ENCODE data around the gene TNFRSF25.
A peak's percentile ranks its signal among the peaks of the same experiment; 100 is the strongest.
"Not testable (repeated sequence)": the region's sequence is repeated elsewhere in the genome, so short reads cannot be mapped to it uniquely, and the experiment has no call there.

The TNFRSF25 gene

DNA sequence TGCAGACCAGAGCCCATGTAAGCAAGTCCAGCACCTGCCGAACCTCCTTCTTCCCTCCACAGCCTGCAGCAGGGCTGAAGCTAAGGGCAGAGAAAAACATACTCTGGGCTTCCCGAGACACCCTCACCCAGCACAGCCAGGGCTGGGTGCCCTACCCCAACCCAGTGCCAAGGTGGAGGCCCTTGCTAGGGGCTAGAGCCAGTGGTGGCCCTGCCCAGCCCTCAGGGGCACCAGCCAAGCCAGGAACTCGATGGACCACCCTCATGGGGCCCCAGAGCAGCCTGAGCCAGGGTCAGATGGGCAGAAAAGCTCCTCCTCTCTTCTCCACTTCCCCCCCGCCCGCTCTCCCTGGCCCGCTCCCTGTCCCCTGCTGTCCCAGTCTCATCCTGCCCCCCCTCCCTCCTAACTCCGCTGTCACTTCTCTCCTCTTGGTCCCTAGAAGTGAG lies 15.9 kb downstream of the TNFRSF25 start:
- no peak for DNase-seq

DNA sequence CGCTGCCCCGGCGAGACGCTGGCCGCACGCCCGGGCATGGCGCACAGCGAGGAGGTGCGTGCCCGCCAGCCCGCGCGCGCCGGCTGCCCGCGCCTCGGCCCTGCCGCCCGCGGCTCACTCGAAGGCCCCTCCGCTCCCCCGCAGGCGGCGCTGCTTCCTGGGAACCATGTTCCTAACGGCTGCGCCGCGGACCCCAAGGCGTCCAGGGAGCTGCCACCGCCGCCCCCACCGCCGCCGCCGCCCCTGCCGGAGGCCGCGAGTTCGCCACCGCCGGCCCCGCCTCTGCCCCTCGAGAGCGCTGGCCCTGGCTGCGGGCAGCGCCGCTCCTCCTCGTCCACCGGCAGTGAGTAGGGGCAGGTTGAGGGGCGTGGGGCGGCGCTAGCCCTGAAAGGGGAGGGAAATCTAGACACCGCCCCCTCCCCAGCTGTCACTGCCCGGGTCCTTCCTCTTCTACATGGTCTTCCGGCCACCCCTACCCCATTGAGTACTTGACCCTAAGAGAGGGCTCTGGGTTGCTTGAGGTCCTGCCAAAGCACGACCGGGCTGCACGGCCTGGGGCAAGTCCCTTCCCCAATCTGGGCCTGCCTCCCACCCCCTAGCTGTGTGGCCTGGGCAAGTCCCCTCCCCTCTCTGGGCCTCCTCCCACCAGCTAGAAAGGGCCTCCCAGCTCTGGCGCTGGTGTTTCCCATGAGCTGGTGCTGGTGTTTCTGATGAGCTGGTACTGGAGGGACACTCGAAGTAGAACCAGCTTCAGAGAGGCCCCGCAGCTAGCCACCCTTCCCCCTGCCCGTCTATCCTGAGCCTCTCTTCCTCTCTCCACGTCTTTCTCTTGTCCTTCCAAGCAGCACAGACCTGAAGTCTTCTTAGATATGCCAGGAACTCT lies 17.0 kb downstream of the TNFRSF25 start:
- DNase-seq = peak; percentile 78

DNA sequence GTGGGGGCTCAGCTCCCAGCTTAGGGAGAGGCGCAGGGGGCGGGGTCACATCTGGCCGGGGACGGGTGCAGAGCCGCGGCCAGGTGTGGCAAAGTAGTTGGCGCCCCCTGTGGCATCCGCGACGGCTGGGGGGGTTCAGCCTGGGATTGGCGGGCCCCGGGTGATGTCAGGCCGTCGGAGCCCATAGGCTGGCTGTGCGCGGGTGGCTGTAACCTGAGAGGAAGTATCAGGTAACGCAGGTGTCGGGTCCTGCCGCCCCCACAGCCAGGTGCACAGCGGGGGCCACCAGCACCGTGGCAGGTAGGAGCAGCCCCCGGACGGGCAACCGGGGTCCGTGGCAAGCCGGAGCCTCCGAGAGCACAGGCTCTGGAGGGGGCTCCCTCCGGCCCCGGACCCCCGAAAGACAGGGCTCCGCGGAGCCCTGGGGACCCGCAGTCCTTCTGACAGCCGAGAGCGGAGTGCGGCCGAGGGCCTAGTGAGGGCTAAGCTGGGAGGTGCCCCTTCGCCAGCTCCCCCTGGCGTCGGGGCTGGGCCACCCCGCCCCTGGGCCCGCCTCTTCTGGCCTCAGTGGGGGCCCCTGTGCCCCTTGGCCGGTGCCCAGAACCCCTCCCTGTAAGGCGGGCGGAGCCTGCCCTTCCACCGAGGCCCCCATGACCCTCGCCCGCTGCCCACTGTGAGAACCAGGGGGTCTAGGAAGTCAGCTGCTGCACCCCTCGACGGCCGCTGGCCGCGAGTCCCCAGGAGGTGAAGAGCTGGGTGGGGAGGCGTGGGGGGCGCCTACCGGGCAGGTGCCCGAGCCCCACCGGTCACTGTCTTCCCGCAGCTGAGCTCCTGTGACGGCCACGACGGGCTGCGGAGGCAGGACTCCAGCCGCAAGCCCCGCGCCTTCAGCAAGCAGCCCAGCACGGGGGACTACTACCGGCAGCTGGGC lies 17.9 kb downstream of the TNFRSF25 start:
- peak; percentile 79 for DNase-seq

DNA sequence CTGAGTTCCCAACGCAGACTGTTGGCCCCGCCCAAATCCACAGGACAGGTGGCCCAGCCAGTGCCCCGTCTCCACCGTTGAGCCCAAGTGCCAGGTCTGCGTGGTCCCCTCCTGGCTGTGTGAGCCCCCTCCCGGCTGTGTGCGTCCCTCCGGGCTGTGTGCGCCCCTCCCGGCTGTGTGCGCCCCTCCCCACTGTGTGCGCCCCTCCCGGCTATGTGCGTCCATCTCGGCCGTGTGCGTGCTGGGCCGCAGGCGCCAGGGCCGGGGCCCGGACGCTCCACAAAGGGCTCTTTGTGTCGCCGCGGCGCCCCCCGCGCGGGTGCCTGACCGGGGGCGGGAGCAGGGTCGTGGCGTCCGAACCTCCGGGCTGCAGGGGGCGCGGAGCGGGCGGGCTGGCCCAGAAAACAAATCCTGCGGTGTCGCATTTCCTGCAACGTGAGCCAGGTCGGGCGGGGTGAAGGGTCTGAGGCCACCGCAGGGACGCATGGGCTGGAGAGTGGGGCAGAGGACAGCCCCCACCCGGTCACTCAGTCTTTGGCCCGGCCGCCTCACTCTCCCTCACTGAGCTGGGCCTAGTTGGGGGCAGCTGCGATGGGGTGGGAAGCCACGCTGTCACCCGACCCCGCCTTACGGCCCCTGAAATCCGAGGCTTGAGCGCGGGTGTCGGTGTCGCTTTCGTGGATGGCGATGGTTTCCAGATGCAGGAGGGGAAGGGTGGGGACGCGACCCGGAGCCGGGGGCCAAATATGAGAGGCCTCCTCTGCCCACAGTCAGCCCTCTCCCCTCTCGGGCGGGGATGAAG lies 18.8 kb downstream of the TNFRSF25 start:
- no peak for DNase-seq

GRCh38 chr1:6446665-6447015 lies 19.3 kb downstream of the TNFRSF25 start:
- no peak for DNase-seq

GRCh38 chr1:6445929-6446328 lies 20.0 kb downstream of the TNFRSF25 start:
- not testable (repeated sequence) for DNase-seq

GRCh38 chr1:6445062-6445763 lies 20.8 kb downstream of the TNFRSF25 start:
- peak; percentile 79 for DNase-seq

DNA sequence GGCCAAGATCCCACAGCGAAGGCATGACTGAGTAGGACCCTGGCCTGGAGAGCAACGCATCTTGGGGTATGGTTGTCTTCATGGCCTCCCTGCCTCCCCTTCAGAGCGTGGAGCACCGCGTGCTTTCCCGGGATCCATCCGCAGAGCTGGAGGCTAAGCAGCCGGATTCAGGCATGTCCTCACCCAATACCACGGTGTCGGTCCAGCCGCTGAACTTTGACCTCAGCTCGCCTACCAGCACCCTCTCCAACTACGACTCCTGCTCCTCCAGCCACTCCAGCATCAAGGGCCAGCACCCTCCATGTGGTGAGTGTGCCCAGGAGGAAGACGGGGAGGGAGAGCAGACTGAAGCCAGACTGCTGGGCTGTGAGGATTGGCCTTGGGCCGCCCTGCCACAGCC lies 21.6 kb downstream of the TNFRSF25 start:
- DNase-seq = no peak

GRCh38 chr1:6443339-6444115 lies 22.4 kb downstream of the TNFRSF25 start:
- no peak for DNase-seq

DNA sequence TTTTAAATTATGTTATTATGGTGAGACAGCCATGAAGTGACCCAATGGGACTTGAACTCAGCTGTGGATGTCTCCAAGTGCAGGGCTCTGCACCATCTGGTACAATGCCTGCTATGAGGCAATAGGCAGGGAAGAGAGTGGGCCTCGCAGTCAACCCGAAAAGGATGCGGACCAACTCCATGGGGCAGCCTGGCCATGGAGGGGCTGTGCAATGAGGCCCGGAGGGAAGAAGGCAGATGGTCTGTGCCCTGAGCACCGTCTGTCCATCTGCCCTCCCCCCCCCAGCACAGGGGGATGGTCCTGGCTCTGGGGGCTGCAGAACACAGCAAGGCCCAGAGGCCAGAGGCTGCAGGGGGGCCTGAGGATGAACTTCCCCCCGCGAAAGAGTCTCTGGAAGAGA lies 24.4 kb downstream of the TNFRSF25 start:
- DNase-seq = no peak

- peak; percentile 92 for DNase-seq
These were observed 25.5 kb downstream of the TNFRSF25 start for GRCh38 chr1:6440198-6441126.

- DNase-seq = peak; percentile 91
These were observed 27.9 kb downstream of the TNFRSF25 start for GRCh38 chr1:6438047-6438525.

DNA sequence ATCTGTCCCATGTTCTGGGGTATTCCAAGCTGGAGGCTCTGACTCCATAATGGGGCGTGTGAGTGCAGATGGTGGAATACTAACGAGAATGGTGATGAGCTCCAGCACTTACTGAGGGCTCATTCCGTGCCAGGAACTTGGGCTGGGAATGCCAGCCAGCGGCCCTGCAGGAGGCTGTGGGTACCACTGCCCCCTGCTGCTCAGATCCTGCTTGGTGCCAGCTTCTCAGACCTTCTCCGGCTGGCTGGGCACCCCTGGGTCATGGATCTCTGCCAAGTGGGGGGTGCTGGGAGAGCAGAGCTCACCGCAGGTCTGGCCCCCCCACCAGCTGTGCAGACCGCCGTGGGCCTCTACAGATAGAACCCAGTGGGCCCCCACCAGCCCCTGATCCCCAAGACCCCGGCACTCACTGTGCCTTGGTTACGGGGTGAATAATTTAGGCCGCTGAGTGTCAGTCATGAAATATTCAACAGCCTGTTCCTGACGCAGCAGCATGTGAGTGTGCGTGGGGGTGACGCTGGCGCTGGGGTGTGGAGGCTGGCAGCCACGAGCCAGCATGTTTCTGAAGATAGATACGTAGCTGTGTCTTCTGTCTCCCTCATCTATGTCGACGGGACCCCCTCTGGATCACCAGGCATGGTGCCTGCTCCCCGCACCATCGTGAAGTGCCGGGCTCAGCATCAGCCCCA lies 28.8 kb downstream of the TNFRSF25 start:
- not testable (repeated sequence) for DNase-seq

GRCh38 chr1:6436277-6436676 lies 29.7 kb downstream of the TNFRSF25 start:
- DNase-seq = not testable (repeated sequence)

- DNase-seq = no peak
These were observed 30.4 kb downstream of the TNFRSF25 start for GRCh38 chr1:6435547-6435946.

- DNase-seq = no peak
These were observed 30.8 kb downstream of the TNFRSF25 start for GRCh38 chr1:6435129-6435528.

GRCh38 chr1:6434186-6434585 lies 31.8 kb downstream of the TNFRSF25 start:
- DNase-seq = no peak

- not testable (repeated sequence) for DNase-seq
These were observed 34.1 kb downstream of the TNFRSF25 start for GRCh38 chr1:6431645-6432579.

Measured in activated effector memory CD4-positive, alpha-beta T cell treated with anti-CD3 and anti-CD28 coated beads, Interleukin-2, amount 50 U/mL, for 16 hours (primary cell).